Activated naive CD4-positive, alpha-beta T cell treated with anti-CD3 and anti-CD28 coated beads for 36 hours (primary cell): ENCODE results near the gene SSB. TPM values are rescaled to one million over a fixed set of nuclear protein-coding genes. Genes with fewer than 3 reads are reported as not detected.
"Not testable (repeated sequence)": the region's sequence is repeated elsewhere in the genome, so short reads cannot be mapped to it uniquely, and the experiment has no call there.

ENCODE experiments used
- CTCF ChIA-PET: fragments of 350-600 bp; sonication (Branson Sonifier 250); formaldehyde crosslinking; loops from one replicate; lab custom pipeline; 2021; ENCODE audit warnings: antibody characterized with exemption; lab: Charles Lee
- DNase-seq: peaks from one replicate; pipeline ENCODE4 v3.0.0-alpha.2; 2020
- H3K27ac Mint-ChIP-seq: one replicate; pipeline ENCODE4 v1.8.0; 2021; ENCODE audit warnings: mild to moderate bottlenecking, mixed read lengths
- H3K27me3 Mint-ChIP-seq: one replicate; pipeline ENCODE4 v1.8.0; 2021; ENCODE audit warnings: low read depth, mixed read lengths
- H3K36me3 Mint-ChIP-seq: one replicate; pipeline ENCODE4 v1.8.0; 2021; ENCODE audit warnings: low read depth, mixed read lengths
- H3K4me1 Mint-ChIP-seq: one replicate; pipeline ENCODE4 v1.8.0; 2021; ENCODE audit warnings: low read depth, mixed read lengths
- H3K4me3 Mint-ChIP-seq: one replicate; pipeline ENCODE4 v1.8.0; 2021; ENCODE audit warnings: mild to moderate bottlenecking, moderate library complexity, mixed read lengths
- H3K9me3 Mint-ChIP-seq: one replicate; pipeline ENCODE4 v1.8.0; 2021; ENCODE audit warnings: mixed read lengths
- intact Hi-C: fragments of 100-400 bp; cut with micrococcal nuclease; formaldehyde crosslinking; loops from one replicate; pipeline ENCODE4 v1.15.1; 2023
- total RNA-seq, 2 experiments: library from RNA; stranded (reverse); gene quantifications; one replicate each; pipeline ENCODE4 v1.2.3, GENCODE V29; 2021

SSB gene
- total RNA-seq, 2 experiments from 2014 or later: 122 to 129 TPM

- CTCF ChIA-PET: no interaction called here
- peaks cover 2% of the 10 kb centered on the region for H3K27me3 Mint-ChIP-seq
- H3K27ac Mint-ChIP-seq: no peak overlapping the region
- intact Hi-C loops: loop anchor here (10.0 kb wide), 1 partner anchor 272 kb away; no protein-coding TSS in a partner anchor
- H3K4me1 Mint-ChIP-seq: peaks cover 13% of the 10 kb centered on the region
- no peak overlapping the region for H3K4me3 Mint-ChIP-seq
- H3K9me3 Mint-ChIP-seq: no peaks in the 10 kb centered on the region
- no peak for DNase-seq
- peaks cover 3% of the 10 kb centered on the region for H3K36me3 Mint-ChIP-seq
Measured at GRCh38 chr2:169796441-169796840, 2.2 kb upstream of the SSB start.

DNA sequence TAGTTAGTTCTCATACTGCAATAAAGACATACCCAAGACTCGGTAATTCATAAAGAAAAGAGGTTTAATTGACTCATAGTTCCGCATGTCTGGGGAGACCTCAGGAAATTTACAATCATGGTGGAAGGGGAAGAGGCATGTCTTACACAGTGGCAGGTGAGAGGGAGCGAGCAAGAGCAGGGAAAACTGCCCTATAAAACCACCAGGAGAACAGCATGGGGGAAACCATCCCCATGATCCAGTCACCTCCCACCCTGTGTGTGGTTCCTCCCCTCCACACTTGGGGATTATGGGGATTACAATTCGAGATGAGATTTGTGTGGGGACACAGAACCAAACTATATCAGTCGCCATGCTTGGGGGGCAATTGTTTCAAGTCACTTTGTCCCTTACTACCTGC is 1.1 kb upstream of the SSB start:
- no peak for DNase-seq
- intact Hi-C loops: loop anchor here (10.0 kb wide), 1 partner anchor 273 kb away; no protein-coding TSS in a partner anchor
- peaks cover 9% of the 10 kb centered on the region for H3K36me3 Mint-ChIP-seq
- no peak overlapping the region for H3K27ac Mint-ChIP-seq
- peaks cover 25% of the 10 kb centered on the region for H3K4me1 Mint-ChIP-seq
- no peaks in the 10 kb centered on the region for H3K9me3 Mint-ChIP-seq
- H3K27me3 Mint-ChIP-seq: peaks cover 2% of the 10 kb centered on the region
- H3K4me3 Mint-ChIP-seq: peak overlapping the region; percentile 20
- CTCF ChIA-PET: interaction anchor here (0.7 kb wide), 1 partner anchor 209 kb away, joined by 3 read pairs; no protein-coding TSS in a partner anchor

DNA sequence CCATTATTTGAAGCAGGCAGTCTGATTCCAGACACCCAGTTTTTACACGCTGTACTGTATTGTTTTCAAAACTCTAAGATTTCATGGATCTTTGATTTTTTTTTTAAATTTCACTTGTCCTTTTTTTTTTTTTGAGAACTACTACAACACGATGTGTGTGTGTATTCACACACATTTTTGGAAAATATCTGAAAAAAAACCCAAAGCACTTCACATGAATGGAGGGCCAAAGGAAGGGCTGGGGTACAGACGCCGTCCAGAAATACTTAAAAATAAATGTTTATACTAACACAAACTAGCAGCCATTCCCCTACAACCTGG is 314 bp upstream of the SSB start:
- H3K4me1 Mint-ChIP-seq: peaks cover 26% of the 10 kb centered on the region
- H3K27me3 Mint-ChIP-seq: peaks cover 2% of the 10 kb centered on the region
- intact Hi-C loops: loop anchor here (1.0 to 10.0 kb wide), 7 partner anchors 26 to 320 kb away; partner anchors contain the start of genes BBS5, CFAP210, FASTKD1 and METTL5
- peaks cover 10% of the 10 kb centered on the region for H3K36me3 Mint-ChIP-seq
- peak overlapping the region; percentile 88 for H3K4me3 Mint-ChIP-seq
- peak overlapping the region; percentile 95 for H3K27ac Mint-ChIP-seq
- H3K9me3 Mint-ChIP-seq: no peaks in the 10 kb centered on the region
- DNase-seq: no peak
- CTCF ChIA-PET: no interaction called here

DNA sequence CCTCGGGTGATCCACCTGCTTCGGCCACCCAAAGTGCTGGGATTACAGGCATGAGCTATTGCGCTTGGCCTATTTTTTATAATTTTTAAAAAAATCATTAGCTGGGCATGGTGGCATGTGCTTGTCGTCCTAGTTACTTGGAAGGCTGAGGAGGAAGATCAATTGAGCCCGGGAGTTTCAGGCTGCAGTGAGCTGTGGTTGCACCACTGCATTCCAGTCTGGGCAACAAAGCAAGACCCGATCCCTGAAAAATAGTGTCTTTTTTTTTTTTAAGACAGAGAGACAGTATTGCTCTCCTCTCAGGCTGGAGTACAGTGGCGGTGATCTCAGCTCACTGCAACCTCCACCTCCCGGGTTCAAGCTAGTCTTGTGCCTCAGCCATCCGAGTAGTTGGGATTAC is 4.8 kb downstream of the SSB start:
- intact Hi-C loops: no loop called here
- Mint-ChIP-seq H3K27me3 (no peaks in the 10 kb centered on the region), H3K4me1 (peaks cover 28% of the 10 kb centered on the region), H3K9me3 (no peaks in the 10 kb centered on the region), H3K4me3 (no peak overlapping the region), H3K36me3 (peaks cover 25% of the 10 kb centered on the region), H3K27ac (no peak overlapping the region)
- no peak for DNase-seq
- CTCF ChIA-PET: interaction anchor here (1.2 kb wide), 1 partner anchor 125 kb away, joined by 3 read pairs; no protein-coding TSS in a partner anchor

DNA sequence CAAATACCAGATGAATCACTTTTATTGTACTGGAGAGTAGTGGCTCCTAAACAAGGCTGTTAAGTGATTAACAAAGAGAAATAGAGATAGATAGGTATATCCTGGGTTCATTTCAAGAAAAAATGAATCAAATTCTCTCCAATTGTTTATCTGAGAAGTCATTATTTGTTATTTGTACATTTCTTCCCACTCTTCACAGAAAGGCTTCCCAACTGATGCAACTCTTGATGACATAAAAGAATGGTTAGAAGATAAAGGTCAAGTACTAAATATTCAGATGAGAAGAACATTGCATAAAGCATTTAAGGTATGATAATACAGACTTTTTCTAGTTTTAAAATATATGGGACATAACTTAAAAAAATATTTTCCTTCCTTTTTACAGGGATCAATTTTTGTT is 7.9 kb downstream of the SSB start:
- CTCF ChIA-PET: no interaction called here
- peaks cover 39% of the 10 kb centered on the region for H3K36me3 Mint-ChIP-seq
- H3K27me3 Mint-ChIP-seq: no peaks in the 10 kb centered on the region
- H3K4me1 Mint-ChIP-seq: peaks cover 17% of the 10 kb centered on the region
- no peaks in the 10 kb centered on the region for H3K9me3 Mint-ChIP-seq
- no peak overlapping the region for H3K4me3 Mint-ChIP-seq
- intact Hi-C loops: no loop called here
- no peak for DNase-seq
- H3K27ac Mint-ChIP-seq: peak overlapping the region; percentile 32

DNA sequence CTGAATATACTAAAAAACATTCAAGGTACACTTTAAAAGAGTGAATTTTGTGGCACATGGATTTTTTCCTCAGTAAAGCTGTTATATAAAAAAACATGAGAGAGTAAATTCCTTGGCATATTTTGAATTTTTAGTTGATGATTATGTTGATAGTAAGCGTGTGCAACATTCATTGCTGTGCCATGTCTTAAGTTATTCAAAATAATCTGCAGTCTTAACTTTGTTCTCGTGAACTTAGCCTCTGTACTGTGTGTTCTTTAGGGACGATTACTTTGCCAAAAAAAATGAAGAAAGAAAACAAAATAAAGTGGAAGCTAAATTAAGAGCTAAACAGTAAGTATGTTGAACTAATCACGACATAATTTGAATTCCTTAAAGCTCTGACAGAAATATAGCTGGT is 9.6 kb downstream of the SSB start:
- Mint-ChIP-seq H3K36me3 (peaks cover 41% of the 10 kb centered on the region), H3K9me3 (no peaks in the 10 kb centered on the region), H3K4me1 (peaks cover 5% of the 10 kb centered on the region), H3K27ac (no peak overlapping the region), H3K27me3 (no peaks in the 10 kb centered on the region), H3K4me3 (no peak overlapping the region)
- CTCF ChIA-PET: interaction anchor here (1.0 kb wide), 1 partner anchor 10 kb away, joined by 3 read pairs; no protein-coding TSS in a partner anchor
- intact Hi-C loops: no loop called here
- DNase-seq: no peak

DNA sequence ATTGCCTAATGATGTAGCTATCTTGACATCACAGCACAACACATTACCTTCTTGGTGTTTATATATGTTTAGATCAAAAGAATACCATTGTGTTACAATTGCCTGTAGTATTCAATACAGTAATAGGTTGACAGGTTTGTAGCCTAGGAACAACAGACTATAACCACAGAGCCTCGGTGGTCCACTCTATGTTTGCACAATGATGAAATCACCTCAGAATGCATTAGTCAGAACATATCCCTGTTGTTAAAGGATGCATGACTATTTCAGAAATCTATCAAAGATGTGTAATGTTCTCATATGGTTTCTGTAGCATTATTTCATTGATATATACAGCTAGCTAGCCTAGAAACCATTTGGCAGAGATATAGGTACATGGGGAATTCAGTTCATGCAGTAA is 17.2 kb downstream of the SSB start:
- peaks cover 54% of the 10 kb centered on the region for H3K36me3 Mint-ChIP-seq
- no peaks in the 10 kb centered on the region for H3K27me3 Mint-ChIP-seq
- H3K9me3 Mint-ChIP-seq: peaks cover 10% of the 10 kb centered on the region
- DNase-seq: no peak
- no peak overlapping the region for H3K4me3 Mint-ChIP-seq
- intact Hi-C loops: no loop called here
- H3K4me1 Mint-ChIP-seq: peaks cover 26% of the 10 kb centered on the region
- CTCF ChIA-PET: interaction anchor here (1.6 kb wide), 1 partner anchor 8 kb away, joined by 6 read pairs; no protein-coding TSS in a partner anchor
- H3K27ac Mint-ChIP-seq: no peak overlapping the region

DNA sequence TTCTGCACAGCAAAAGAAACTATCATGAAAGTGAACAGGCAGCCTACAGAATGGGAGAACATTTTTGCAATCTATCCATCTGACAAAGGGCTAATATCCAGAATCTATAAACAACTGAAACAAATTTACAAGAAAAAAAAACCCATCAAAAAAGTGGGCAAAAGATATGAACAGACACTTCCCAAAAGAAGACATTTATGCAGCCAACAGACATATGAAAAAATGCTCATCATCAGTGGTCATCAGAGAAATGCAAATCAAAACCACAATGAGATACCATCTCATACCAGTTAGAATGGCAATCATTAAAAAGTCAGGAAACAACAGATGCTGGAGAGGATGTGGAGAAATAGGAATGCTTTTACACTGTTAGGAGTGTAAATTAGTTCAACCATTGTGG is 18.3 kb downstream of the SSB start:
- H3K4me3 Mint-ChIP-seq, CTCF ChIA-PET, DNase-seq, H3K27ac Mint-ChIP-seq, H3K27me3 Mint-ChIP-seq, intact Hi-C loops: not testable (repeated sequence)
- peaks cover 56% of the 10 kb centered on the region for H3K36me3 Mint-ChIP-seq
- peaks cover 10% of the 10 kb centered on the region for H3K9me3 Mint-ChIP-seq
- H3K4me1 Mint-ChIP-seq: peaks cover 33% of the 10 kb centered on the region

- H3K27ac Mint-ChIP-seq, CTCF ChIA-PET, H3K27me3 Mint-ChIP-seq, H3K4me3 Mint-ChIP-seq, DNase-seq, intact Hi-C loops: not testable (repeated sequence)
- H3K9me3 Mint-ChIP-seq: peaks cover 10% of the 10 kb centered on the region
- peaks cover 54% of the 10 kb centered on the region for H3K36me3 Mint-ChIP-seq
- peaks cover 35% of the 10 kb centered on the region for H3K4me1 Mint-ChIP-seq
Measured at GRCh38 chr2:169817369-169817768, 18.7 kb downstream of the SSB start.

DNA sequence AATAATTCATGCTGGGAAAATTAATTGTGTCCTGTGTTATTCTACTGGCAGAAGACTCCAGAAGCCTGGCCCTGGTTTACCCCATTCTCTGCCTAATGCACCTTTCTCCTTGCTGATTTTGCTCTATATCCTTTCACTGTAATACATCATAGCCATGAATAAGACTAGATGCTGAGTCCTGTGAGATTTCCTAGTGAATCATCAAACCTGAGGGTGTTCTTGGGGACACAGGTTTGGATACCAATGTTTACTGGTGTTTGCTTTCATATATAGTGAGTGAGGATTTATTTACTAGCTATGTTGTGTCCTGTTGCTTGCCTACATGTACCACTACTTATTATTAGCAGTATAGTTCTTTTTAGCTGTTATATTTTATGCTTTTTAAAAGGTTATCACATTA is 19.6 kb downstream of the SSB start:
- H3K27ac Mint-ChIP-seq: peak overlapping the region; percentile 31
- H3K4me1 Mint-ChIP-seq: peaks cover 43% of the 10 kb centered on the region
- peaks cover 55% of the 10 kb centered on the region for H3K36me3 Mint-ChIP-seq
- CTCF ChIA-PET: interaction anchor here (0.6 to 1.0 kb wide), 3 partner anchors 9 to 92 kb away, joined by 3 read pairs; no protein-coding TSS in a partner anchor
- no peak overlapping the region for H3K4me3 Mint-ChIP-seq
- H3K9me3 Mint-ChIP-seq: peaks cover 10% of the 10 kb centered on the region
- H3K27me3 Mint-ChIP-seq: no peaks in the 10 kb centered on the region
- DNase-seq: no peak
- intact Hi-C loops: no loop called here

DNA sequence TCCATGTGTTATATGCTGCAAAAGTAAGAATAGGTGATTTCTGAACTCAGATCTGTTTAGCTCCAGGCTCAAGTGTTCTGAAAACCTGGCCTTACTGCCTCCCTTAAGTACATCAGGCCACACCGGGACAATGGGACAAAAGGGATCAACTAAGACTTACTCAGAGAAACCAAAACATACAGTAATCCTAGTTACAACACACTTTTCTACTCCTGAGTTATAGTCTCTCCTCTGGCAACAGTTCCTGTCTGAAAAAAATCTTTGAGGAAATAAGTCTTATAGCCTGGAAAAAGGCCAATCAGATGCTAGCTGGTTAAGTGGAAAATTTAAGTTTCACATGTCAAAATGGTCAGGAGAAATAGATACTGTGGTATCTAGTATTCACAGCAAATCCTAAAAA is 20.4 kb downstream of the SSB start:
- intact Hi-C loops: no loop called here
- peaks cover 10% of the 10 kb centered on the region for H3K9me3 Mint-ChIP-seq
- no peaks in the 10 kb centered on the region for H3K27me3 Mint-ChIP-seq
- H3K36me3 Mint-ChIP-seq: peaks cover 59% of the 10 kb centered on the region
- H3K4me1 Mint-ChIP-seq: peaks cover 52% of the 10 kb centered on the region
- no peak for DNase-seq
- CTCF ChIA-PET: interaction anchor here (1.0 kb wide), 1 partner anchor 32 kb away, joined by 3 read pairs; no protein-coding TSS in a partner anchor
- no peak overlapping the region for H3K4me3 Mint-ChIP-seq
- peak overlapping the region; percentile 82 for H3K27ac Mint-ChIP-seq

DNA sequence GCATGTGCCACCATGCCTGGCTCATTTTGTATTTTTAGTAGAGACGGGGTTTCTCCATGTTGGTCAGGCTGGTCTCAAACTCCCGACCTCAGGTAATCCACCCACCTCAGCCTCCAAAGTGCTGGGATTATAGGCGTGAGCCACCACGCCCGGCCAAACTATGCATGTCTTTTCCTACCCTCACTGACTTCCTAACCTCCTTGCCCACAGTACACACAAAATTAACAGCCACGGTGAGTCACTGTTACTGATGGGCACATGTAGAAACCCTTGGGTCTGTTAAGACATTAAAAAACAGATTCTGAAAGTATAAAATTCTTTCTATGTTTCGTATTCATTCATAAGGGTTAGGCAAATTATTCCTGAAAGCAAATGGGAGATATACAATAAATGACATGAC is 21.4 kb downstream of the SSB start:
- DNase-seq, H3K27me3 Mint-ChIP-seq, CTCF ChIA-PET, H3K4me3 Mint-ChIP-seq, H3K27ac Mint-ChIP-seq: not testable (repeated sequence)
- Mint-ChIP-seq H3K9me3 (peaks cover 10% of the 10 kb centered on the region), H3K36me3 (peaks cover 55% of the 10 kb centered on the region), H3K4me1 (peaks cover 52% of the 10 kb centered on the region)
- intact Hi-C loops: loop anchor here (10.0 kb wide), 4 partner anchors 455 to 1615 kb away; partner anchors contain the start of genes DCAF17, ERICH2, GORASP2 and LRP2

DNA sequence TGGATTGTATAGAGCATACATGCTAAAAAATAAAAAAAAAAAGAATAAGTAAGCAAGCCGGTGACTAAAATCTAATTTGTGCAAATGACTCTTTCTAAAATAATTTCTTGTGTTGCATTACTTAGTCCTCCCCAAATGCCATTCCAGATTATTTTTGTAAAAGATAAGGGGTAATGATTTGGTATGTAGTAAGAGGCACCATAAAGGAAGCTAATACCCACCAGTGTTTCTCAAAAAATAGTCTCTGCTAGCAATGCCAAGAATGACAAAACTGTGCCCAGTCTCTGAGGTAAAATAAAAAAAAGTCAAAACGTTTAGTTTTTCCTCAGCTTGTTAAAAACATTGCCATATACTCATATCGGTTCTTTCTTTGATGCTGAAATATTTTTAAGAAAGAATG is 23.4 kb downstream of the SSB start:
- H3K27ac Mint-ChIP-seq: no peak overlapping the region
- intact Hi-C loops: loop anchor here (10.0 kb wide), 4 partner anchors 457 to 1613 kb away; partner anchors contain the start of genes DCAF17, ERICH2, GORASP2 and LRP2
- H3K9me3 Mint-ChIP-seq: peaks cover 6% of the 10 kb centered on the region
- H3K4me1 Mint-ChIP-seq: peaks cover 54% of the 10 kb centered on the region
- CTCF ChIA-PET: interaction anchor here (0.7 kb wide), 2 partner anchors 31 to 126 kb away, joined by 3 read pairs; no protein-coding TSS in a partner anchor
- H3K4me3 Mint-ChIP-seq: no peak overlapping the region
- no peaks in the 10 kb centered on the region for H3K27me3 Mint-ChIP-seq
- no peak for DNase-seq
- peaks cover 40% of the 10 kb centered on the region for H3K36me3 Mint-ChIP-seq
